ENCODE data around the gene HEXB.
"Not testable (repeated sequence)": the region's sequence is repeated elsewhere in the genome, so short reads cannot be mapped to it uniquely, and the experiment has no call there.

The HEXB gene

DNA sequence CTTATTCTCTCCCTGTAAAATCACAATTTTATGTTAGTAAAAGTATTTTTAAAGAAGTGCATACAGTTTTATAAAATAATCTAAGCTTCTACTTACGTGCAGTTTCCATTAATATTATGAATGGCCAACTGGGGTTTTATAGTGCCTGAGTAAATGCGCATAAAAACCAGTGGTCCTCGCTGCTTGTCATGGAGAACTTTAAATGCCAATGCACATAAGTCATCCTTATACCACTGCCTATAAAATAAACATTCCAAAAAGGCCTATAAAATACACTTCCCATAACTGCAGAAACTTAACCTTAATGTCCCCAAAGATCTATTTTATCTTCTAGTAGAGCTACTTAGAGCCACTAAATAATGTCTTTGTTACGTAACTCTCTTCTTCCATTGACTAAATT lies 53.4 kb downstream of the HEXB start:
- no peak for DNase-seq (ENCODE audit: low read depth)

DNA sequence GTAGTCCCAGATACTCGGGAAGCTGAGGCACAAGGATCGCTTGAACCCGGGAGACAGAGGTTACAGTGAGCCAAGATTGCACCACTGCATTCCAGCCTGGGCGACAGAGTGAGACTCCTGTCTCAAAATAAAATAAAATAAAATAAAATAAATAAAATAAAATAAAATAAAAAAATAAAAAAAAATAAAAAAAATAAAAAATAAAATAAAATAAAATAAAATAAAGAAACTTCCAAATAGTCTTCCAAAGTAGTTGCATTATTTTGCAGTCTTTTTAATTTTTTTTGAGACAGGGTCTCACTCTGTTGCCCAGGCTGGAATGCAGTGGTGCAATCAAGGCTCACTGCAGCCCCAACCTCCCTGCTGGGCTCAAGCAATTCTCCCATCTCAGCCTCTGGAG lies 63.7 kb downstream of the HEXB start:
- not testable (repeated sequence) for DNase-seq (ENCODE audit: low read depth)

DNA sequence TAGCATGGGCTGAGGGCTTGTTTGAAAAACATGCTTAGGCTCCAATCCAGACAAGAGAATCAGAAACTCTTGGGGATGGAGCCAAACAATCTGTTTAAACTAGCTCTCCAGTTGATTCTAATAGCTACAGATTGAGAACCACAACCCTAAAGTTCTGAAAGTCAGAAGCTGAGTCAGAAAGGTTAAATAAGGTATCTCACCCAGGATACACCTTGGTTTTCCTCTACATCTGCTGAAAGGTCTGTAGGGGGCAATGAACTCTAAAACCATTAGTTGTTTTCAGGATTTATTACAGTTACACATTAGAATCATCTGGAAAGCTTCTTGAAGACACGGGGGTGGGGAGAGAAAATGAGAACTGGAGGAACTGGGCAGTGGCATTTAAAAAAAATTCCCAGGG lies 76.2 kb downstream of the HEXB start:
- no peak for DNase-seq (ENCODE audit: low read depth)

DNA sequence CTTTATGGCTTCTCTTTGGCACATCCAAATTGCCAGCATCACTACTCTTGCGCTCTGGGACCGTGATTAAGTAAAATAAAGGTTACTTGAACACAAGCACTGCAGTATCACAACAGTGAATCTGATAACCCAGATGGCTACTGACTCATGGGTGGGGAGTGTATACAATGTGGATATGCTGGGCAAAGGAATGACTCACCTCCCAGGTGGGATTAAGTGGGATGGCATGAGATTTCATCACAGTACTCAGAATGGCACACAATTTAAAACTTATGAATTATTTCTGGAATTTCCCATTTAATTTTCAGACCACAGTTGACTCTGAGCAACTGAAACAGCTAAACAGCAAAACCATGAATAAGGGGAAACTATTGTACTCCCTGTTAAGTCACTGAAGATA lies 77.6 kb downstream of the HEXB start:
- DNase-seq (ENCODE audit: low read depth) = no peak

DNA sequence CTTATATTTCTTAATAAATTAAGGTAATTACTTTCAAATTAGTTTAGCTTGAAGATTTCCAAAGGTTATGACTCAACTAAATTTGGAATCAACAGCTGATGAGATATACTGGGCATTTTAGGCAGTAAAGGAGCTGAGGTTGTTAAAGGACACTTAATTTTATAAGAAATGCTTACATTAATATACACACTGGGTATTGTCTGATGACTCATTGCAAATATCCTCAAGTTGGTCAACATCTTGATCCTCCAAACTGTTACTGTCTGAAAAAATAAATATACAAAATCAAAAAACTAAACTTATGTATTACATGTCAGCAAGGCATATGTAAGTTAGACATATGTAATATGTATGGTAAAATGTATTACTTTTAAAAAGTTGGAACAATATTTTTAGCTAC lies 78.5 kb downstream of the HEXB start:
- DNase-seq (ENCODE audit: low read depth) = no peak

DNA sequence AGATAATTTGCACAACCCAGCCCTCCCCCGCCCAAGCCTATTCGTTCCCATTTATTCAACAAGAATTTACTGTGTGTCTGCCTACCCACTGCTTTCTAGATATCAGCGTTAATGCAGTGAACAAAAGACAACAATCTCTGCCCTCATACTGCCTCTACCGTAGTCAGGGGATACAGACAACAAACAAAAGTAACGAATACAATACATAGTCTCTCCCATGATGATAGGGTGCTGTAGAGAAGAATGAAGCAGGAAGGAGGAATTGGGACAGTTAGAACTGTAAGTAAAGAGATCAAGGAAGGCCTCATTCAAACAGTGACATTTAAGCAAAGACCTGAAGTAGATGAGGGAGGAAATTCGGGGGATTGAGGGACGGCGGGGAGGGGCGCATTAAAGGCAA lies 80.2 kb downstream of the HEXB start:
- DNase-seq (ENCODE audit: low read depth) = no peak

DNA sequence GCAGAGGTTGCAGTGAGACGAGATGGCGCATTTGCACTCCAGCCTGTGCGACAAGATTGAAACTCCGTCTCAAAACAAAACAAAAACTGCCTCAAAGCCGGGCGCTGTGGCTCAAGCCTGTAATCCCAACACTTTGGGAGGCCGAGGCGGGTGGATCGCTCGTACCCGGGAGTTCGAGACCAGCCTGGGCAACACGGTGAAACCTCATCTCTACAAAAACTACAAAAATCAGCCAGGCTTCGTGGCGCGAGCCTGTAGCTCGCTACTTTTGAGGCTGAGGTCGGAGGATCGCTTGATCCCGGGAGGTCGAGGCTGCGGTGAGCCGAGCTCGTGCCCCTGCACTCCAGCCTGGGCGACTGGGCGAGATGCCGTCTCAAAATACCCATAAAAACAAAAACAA lies 80.9 kb downstream of the HEXB start:
- DNase-seq (ENCODE audit: low read depth) = no peak

DNA sequence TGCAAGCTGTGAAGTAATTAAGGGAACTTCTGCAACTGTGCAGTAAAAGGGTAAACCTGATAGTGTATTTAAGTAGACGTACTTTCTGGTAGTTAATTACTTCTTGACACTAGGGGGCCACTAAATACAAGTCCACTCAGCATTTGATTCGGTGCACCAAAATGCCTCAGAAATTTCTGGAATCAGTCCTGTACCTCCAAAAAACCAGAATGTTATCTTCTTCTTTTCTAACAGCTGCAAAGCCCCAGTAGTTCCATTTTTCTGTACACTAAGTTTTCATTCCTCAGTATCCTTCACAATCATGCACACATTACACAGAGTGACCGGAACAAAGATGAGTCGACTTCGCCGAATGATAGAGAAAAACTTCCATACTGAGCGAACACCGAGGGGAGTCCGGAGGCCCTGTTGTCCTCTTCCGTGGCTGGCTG lies 81.4 kb downstream of the HEXB start:
- no peak for DNase-seq (ENCODE audit: low read depth)

DNA sequence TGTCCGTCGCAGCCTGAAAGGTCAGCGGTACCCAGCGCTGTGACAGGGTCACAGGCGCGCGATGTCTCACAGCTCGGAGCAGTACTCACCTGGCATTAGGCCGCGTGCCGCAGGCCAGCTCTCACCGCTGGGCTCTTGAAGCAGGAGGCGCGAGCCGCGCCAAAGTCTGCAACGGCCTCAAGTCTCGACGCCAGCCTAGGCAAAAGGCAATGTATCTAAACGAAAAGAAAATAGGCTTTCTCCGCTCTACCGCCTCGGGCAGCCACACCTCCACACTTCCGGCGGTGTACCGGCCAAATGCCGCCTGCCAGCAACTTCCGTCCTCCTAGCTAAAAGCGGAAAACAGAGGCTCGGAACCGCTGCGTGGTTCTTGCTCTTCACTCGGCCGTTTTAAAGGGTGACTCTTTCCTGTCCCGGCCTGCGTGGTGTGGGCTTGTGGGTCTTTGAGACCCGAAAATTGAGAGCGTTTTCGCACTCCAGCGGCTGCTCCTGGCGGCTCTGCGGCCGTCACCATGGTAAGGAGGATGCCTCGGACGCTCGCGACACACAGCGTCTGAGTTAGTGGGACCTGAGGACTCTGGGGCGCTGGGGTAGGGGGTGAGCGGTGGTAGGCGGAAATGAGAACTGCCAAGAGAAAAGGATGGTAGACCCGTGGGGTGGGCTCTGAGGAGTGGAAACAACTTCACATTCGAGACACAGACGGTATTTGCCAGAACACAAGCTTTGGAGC lies 82.0 kb downstream of the HEXB start, which contains the start of the genes GFM2 and NSA2:
Gene GFM2 (minus strand): TSS at position 269 of the 730 bp plus-strand sequence. CDS start 3,375 bp downstream, outside the sequence.
Gene NSA2 (plus strand): TSS at position 401 of the 730 bp plus-strand sequence. CDS start 112 bp downstream, at position 513.
- DNase-seq (ENCODE audit: low read depth) = peak; percentile 87

DNA sequence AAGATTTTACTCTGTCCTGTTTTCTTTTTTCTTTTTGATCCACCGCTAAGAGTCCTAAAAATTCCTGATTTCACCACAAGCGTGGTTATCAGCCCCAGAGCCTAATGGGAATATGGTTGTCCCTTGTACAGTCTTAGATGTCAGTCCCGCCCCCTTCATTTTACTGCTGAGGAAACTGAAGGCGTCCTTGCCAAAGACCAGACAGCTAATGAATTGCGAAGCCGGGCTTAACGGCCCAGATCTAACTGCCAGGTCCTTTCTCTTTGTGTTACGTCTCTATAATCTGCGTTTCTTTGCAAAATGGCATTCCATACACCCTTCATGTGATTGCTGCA lies 82.5 kb downstream of the HEXB start:
- no peak for DNase-seq (ENCODE audit: low read depth)

All from stimulated activated CD8-positive, alpha-beta memory T cell treated with anti-CD3 and anti-CD28 coated beads, Interleukin-7, amount 100 ng/mL, for 24 hours (primary cell).